PFSK-1 (cell line): ENCODE measurements around the gene SON.
A peak's percentile ranks its signal among the peaks of the same experiment; 100 is the strongest.

ENCODE experiments used
- FOXP2 ChIP-seq: optimal IDR thresholded peaks from 2 replicates; pipeline ENCODE3; 2011; ENCODE audit warnings: borderline replicate concordance, control low read depth, inconsistent platforms; ENCODE audit not compliant: insufficient read depth; ENCODE audit errors: extremely low read length, extremely low read depth
- POLR2AphosphoS5 ChIP-seq: IDR thresholded peaks from 2 replicates; pipeline ENCODE4 v1.6.1; 2012; ENCODE audit warnings: low read depth, mild to moderate bottlenecking, control low read depth, low read length, moderate library complexity
- SIN3A ChIP-seq: IDR thresholded peaks from 2 replicates; pipeline ENCODE4 v1.6.1; 2012; ENCODE audit warnings: mild to moderate bottlenecking, low read length, moderate library complexity, borderline replicate concordance; ENCODE audit not compliant: insufficient read depth
- TAF1 ChIP-seq: IDR thresholded peaks from 2 replicates; pipeline ENCODE4 v1.6.1; 2012; ENCODE audit warnings: low read length, control low read depth, borderline replicate concordance; ENCODE audit not compliant: insufficient read depth
- TF ChIP-seq, protein P1 (sequence below), 2 experiments: IDR thresholded peaks; 2 replicates each; pipeline versions ENCODE4 v1.6.1 to v1.8.0; 2011 to 2012; ENCODE audit warnings: low read depth in 2 of 2, low read length in 2 of 2, control low read depth in 1 of 2, inconsistent platforms in 1 of 2, mild to moderate bottlenecking in 1 of 2, moderate library complexity in 1 of 2; ENCODE audit not compliant: insufficient read depth in 1 of 2

The SON gene

DNA sequence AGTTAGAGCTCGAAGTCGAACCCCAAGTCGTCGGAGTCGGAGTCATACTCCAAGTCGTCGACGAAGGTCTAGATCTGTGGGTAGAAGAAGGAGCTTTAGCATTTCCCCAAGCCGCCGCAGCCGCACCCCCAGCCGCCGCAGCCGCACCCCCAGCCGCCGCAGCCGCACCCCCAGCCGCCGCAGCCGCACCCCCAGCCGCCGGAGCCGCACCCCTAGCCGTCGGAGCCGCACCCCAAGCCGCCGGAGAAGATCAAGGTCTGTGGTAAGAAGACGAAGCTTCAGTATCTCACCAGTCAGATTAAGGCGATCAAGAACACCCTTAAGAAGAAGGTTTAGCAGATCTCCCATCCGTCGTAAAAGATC, 12.1 kb downstream of the SON start:
- TF ChIP-seq, protein P1, sequence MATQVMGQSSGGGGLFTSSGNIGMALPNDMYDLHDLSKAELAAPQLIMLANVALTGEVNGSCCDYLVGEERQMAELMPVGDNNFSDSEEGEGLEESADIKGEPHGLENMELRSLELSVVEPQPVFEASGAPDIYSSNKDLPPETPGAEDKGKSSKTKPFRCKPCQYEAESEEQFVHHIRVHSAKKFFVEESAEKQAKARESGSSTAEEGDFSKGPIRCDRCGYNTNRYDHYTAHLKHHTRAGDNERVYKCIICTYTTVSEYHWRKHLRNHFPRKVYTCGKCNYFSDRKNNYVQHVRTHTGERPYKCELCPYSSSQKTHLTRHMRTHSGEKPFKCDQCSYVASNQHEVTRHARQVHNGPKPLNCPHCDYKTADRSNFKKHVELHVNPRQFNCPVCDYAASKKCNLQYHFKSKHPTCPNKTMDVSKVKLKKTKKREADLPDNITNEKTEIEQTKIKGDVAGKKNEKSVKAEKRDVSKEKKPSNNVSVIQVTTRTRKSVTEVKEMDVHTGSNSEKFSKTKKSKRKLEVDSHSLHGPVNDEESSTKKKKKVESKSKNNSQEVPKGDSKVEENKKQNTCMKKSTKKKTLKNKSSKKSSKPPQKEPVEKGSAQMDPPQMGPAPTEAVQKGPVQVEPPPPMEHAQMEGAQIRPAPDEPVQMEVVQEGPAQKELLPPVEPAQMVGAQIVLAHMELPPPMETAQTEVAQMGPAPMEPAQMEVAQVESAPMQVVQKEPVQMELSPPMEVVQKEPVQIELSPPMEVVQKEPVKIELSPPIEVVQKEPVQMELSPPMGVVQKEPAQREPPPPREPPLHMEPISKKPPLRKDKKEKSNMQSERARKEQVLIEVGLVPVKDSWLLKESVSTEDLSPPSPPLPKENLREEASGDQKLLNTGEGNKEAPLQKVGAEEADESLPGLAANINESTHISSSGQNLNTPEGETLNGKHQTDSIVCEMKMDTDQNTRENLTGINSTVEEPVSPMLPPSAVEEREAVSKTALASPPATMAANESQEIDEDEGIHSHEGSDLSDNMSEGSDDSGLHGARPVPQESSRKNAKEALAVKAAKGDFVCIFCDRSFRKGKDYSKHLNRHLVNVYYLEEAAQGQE (IDR thresholded peaks at IDR 0.05; ENCODE audit: insufficient read depth in 1 of 2, low read depth in 2 of 2, low read length in 2 of 2): no peak

DNA sequence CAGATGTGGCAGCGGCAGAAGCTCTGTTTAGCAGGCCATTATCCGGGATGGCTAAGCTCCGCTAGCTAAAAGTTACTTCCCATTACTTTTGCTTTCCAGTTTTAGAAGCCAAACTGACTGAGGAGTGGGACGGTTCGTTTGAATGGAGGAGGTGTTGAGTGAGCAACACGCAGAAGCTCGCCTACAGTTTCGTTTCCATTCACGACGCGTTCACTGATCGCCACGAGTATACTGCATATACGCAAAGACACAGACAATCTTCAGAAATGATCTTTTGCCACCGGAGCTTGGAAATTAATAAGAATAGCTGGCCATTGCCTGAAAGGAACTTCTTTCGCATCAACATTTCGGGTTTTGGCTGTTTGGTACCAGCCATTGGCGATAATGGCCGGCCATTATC, 14.6 kb downstream of the SON start:
- TF ChIP-seq, protein P1 (IDR thresholded peaks at IDR 0.05; ENCODE audit: insufficient read depth in 1 of 2, low read depth in 2 of 2, low read length in 2 of 2): no peak
- no peak for TF ChIP-seq TAF1
- no peak for TF ChIP-seq POLR2AphosphoS5
- TF ChIP-seq SIN3A: no peak
- no peak for TF ChIP-seq FOXP2

DNA sequence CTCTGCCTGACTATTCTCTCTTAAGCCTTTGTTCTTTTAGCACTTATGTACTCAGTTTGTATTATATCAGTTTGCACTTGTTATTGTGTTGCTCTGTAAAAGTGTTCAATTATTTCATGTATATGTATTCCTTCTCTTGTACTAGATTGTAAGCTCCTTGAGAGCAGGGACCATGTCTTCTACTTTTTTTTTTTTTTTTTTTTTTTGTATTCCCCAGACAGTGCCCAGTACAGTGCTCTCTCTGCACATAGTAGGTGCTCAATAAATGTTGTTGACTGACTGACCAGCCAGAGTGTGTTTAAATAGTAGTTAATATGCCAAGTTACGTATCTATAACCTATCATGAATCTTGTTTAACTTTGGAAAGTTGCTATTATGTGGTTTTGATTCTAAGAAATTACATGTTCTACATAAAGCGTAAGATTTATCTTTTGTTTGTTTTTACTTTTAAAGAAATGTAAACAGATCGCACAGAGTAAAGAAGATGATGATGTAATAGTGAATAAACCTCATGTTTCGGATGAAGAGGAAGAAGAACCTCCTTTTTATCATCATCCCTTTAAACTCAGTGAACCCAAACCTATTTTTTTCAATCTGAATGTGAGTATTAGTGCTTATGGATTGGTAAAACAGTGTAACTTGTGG, 16.1 kb downstream of the SON start:
- TF ChIP-seq POLR2AphosphoS5 (no peak), TAF1 (no peak), FOXP2 (no peak), SIN3A (no peak)
- TF ChIP-seq, protein P1 (IDR thresholded peaks at IDR 0.05; ENCODE audit: insufficient read depth in 1 of 2, low read depth in 2 of 2, low read length in 2 of 2): no peak

DNA sequence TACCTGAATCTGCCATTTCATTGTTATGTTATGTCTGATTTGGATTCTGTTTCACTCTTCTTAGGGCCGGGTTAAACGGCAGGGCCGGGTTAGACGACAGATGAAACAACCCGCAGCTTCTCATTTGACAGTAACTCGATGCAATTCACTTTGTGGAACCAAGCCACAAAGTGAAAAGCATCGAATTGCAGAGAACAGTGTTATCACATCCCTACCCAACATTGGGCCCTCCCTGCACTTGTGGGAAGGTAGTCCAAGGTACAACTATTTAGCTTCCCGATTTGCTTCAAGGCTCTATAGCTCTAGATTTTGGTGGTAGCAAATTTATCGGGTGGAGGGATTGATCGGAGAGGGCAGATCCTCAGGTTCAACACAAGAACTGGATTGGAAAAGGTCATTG, 17.0 kb downstream of the SON start:
- 0 out of 2 replicates have a peak, but pooled peaks have one; percentile 35 for TF ChIP-seq POLR2AphosphoS5
- no peak for TF ChIP-seq FOXP2
- no peak for TF ChIP-seq TAF1
- TF ChIP-seq SIN3A: no peak

DNA sequence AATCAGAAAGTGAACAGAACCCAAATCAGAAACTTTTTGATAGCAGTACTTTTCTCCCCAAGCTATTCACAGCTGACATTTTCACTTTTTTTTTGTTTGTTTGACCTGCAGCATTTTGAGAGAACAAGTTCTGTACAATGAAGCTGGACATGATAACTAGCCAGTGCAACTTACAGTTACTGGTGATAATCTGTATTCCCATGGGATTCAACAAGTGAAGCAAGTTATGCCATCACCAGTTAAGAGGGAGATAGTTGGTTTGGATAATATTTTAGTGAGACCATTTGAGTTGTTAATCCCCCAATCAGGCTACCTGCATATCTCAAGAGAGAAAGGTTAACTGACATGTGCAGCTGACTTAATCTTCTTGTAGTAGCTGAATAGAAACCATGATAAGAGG, 18.1 kb downstream of the SON start:
- TF ChIP-seq FOXP2 (no peak), TAF1 (no peak), SIN3A (no peak), POLR2AphosphoS5 (no peak)
- TF ChIP-seq, protein P1 (IDR thresholded peaks at IDR 0.05; ENCODE audit: insufficient read depth in 1 of 2, low read depth in 2 of 2, low read length in 2 of 2): no peak
